SK-N-SH (cell line): ENCODE results near the gene EEF1E1. TPM values are rescaled to one million over a fixed set of nuclear protein-coding genes. Genes with fewer than 3 reads are reported as not detected.
A peak's percentile ranks its signal among the peaks of the same experiment; 100 is the strongest.
"Not testable (repeated sequence)": the region's sequence is repeated elsewhere in the genome, so short reads cannot be mapped to it uniquely, and the experiment has no call there.

ENCODE experiments used
- CTCF ChIA-PET: fragments of 300-600, 350-600 bp; formaldehyde crosslinking; extraction: SDS; loops from one replicate; lab custom pipeline; 2021; lab: Yijun Ruan, JAX
- POLR2A ChIA-PET: fragments of 350-600 bp; sonication (Branson Sonifier 250); formaldehyde crosslinking; extraction: SDS; loops from one replicate; lab custom pipeline; 2020; ENCODE audit warnings: antibody characterized with exemption, inconsistent platforms; lab: Yijun Ruan, JAX
- DNase-seq: peaks from one replicate; pipeline ENCODE4 v3.0.0; 2012
- H2AFZ ChIP-seq: fragments of 200-600 bp; sonication (generic); 2 replicates; pipeline ENCODE4 v1.8.1; 2016; ENCODE audit warnings: antibody characterized with exemption, mild to moderate bottlenecking, low read depth
- H3F3A ChIP-seq: fragments of 200-600 bp; sonication (generic); replicated peaks from 2 replicates; pipeline ENCODE3; 2016; ENCODE audit warnings: antibody characterized with exemption, mild to moderate bottlenecking; ENCODE audit not compliant: insufficient read depth
- H3K27ac ChIP-seq, 2 experiments: fragments of 200-500 bp in 1 of 2; fragments of 200-600 bp in 1 of 2; sonication (Bioruptor generic) in 1 of 2; sonication (generic), shearing (Covaris generic) in 1 of 2; 2 replicates each; pipeline versions ENCODE4 v1.5.1 to v1.6.1; 2014 to 2016; ENCODE audit warnings: low read depth in 2 of 2, inconsistent platforms in 1 of 2, low read length in 1 of 2, mild to moderate bottlenecking in 1 of 2, mixed read lengths in 1 of 2
- H3K27me3 ChIP-seq: fragments of 200-600 bp; sonication (generic), shearing (Covaris generic); 2 replicates; pipeline ENCODE4 v1.6.1; 2016; ENCODE audit warnings: mixed run types; ENCODE audit not compliant: insufficient read depth
- H3K36me3 ChIP-seq, 2 experiments: fragments of 200-500 bp in 1 of 2; fragments of 200-600 bp in 1 of 2; sonication (Bioruptor generic) in 1 of 2; sonication (generic) in 1 of 2; replicated peaks in 1 of 2; 2 replicates each; pipeline versions ENCODE3 to v1.5.1; 2014 to 2016; ENCODE audit warnings: low read length in 1 of 2, mild to moderate bottlenecking in 1 of 2; ENCODE audit not compliant: insufficient read depth in 2 of 2, control insufficient read depth in 1 of 2
- H3K4me1 ChIP-seq, 2 experiments: fragments of 200-500 bp in 1 of 2; fragments of 200-600 bp in 1 of 2; sonication (Bioruptor generic) in 1 of 2; sonication (generic), shearing (Covaris generic) in 1 of 2; 2 replicates each; pipeline versions ENCODE4 v1.5.1 to v1.6.1; 2014 to 2016; ENCODE audit warnings: low read depth in 1 of 2, low read length in 1 of 2, mixed run types in 1 of 2; ENCODE audit not compliant: insufficient read depth in 2 of 2, control insufficient read depth in 1 of 2
- H3K4me2 ChIP-seq: fragments of 200-600 bp; sonication (generic), shearing (Covaris generic); 2 replicates; pipeline ENCODE4 v1.6.1; 2017; ENCODE audit warnings: mixed run types
- H3K4me3 ChIP-seq, 2 experiments: fragments of 200-500 bp in 1 of 2; fragments of 200-600 bp in 1 of 2; sonication (Bioruptor generic) in 1 of 2; sonication (generic), shearing (Covaris generic) in 1 of 2; 2 replicates each; pipeline versions ENCODE4 v1.5.1 to v1.8.1; 2014 to 2016; ENCODE audit warnings: low read depth in 2 of 2, inconsistent platforms in 1 of 2, low read length in 1 of 2, mild to moderate bottlenecking in 1 of 2, mixed read lengths in 1 of 2, moderate library complexity in 1 of 2
- H3K79me2 ChIP-seq: fragments of 200-600 bp; sonication (generic); 2 replicates; pipeline ENCODE4 v1.8.1; 2017; ENCODE audit warnings: mild to moderate bottlenecking; ENCODE audit not compliant: insufficient read depth
- H3K9ac ChIP-seq: fragments of 200-600 bp; sonication (generic); 2 replicates; pipeline ENCODE4 v1.6.1; 2017; ENCODE audit warnings: mixed run types
- H3K9me2 ChIP-seq: fragments of 200-600 bp; sonication (generic); 2 replicates; pipeline ENCODE4 v1.6.1; 2017; ENCODE audit warnings: mixed run types
- H3K9me3 ChIP-seq: fragments of 200-600 bp; sonication (generic); 2 replicates; pipeline ENCODE4 v1.6.1; 2017; ENCODE audit warnings: mixed run types, mild to moderate bottlenecking, moderate library complexity
- H4K20me1 ChIP-seq: fragments of 200-600 bp; sonication (generic); 2 replicates; pipeline ENCODE4 v1.6.1; 2017; ENCODE audit warnings: mild to moderate bottlenecking, mixed run types; ENCODE audit not compliant: insufficient read depth
- EZH2phosphoT487 ChIP-seq: fragments of 200-600 bp; sonication (generic); IDR thresholded peaks from 2 replicates; pipeline ENCODE4 v1.6.1; 2017; ENCODE audit warnings: low read depth, mixed run types, mild to moderate bottlenecking, antibody characterized with exemption, moderate library complexity, borderline replicate concordance
- MEF2A ChIP-seq: IDR thresholded peaks from 2 replicates; pipeline ENCODE4 v1.4.0; 2012; ENCODE audit warnings: low read depth, borderline replicate concordance
- NFIC ChIP-seq: IDR thresholded peaks from 2 replicates; pipeline ENCODE4 v1.4.0; 2012; ENCODE audit warnings: borderline replicate concordance
- RAD21 ChIP-seq: IDR thresholded peaks from 2 replicates; pipeline ENCODE4 v1.6.1; 2012; ENCODE audit warnings: mild to moderate bottlenecking, low read length
- REST ChIP-seq: IDR thresholded peaks from 2 replicates; pipeline ENCODE4 v1.6.1; 2012; ENCODE audit warnings: mild to moderate bottlenecking, low read depth, low read length, moderate library complexity
- RFX5 ChIP-seq: IDR thresholded peaks from 2 replicates; pipeline ENCODE4 v1.6.1; 2012; ENCODE audit warnings: mild to moderate bottlenecking, improper control_type of control experiment, low read length
- RXRA ChIP-seq: IDR thresholded peaks from 2 replicates; pipeline ENCODE4 v1.4.0; 2012; ENCODE audit warnings: low read depth, mild to moderate bottlenecking, borderline replicate concordance
- SMC3 ChIP-seq: IDR thresholded peaks from 2 replicates; pipeline ENCODE4 v1.6.1; 2012; ENCODE audit warnings: low read depth, low read length, improper control_type of control experiment
- TCF12 ChIP-seq: IDR thresholded peaks from 2 replicates; pipeline ENCODE4 v1.4.0; 2012
- TEAD4 ChIP-seq: IDR thresholded peaks from 2 replicates; pipeline ENCODE4 v1.4.0; 2012; ENCODE audit warnings: mild to moderate bottlenecking, borderline replicate concordance; ENCODE audit not compliant: insufficient read depth
- WGBS: methylation state at CpG from one replicate; pipeline ENCODE4 v1.1.6; 2017; ENCODE audit warnings: low lambda C conversion rate; 5-methylcytosine and 5-hydroxymethylcytosine counted together
- polyA plus RNA-seq, 3 experiments: library from polyadenylated mRNA; depleted of rRNA; stranded (reverse); fragments of >200 nt; gene quantifications; 2 replicates each; pipeline ENCODE4 v1.2.3, GENCODE V29; 2012
- TF ChIP-seq, protein P1 (sequence below): IDR thresholded peaks from 2 replicates; pipeline ENCODE4 v1.4.0; 2012; ENCODE audit warnings: low read depth

The EEF1E1 gene
- polyA plus RNA-seq, 1 of the 3 experiments (the other 2 are of a cell fraction) = 60.8 TPM

GRCh38 chr6:8054276-8054675 is 48.1 kb downstream of the EEF1E1 start:
- Histone ChIP-seq H3K4me2 (no peak overlapping the region), H3K79me2 (no peaks in the 10 kb centered on the region), H3K27me3 (no peaks in the 10 kb centered on the region), H3K4me3 (no peak overlapping the region), H4K20me1 (no peaks in the 10 kb centered on the region), H3K9me3 (no peaks in the 10 kb centered on the region), H3K9me2 (no peaks in the 10 kb centered on the region), H3K27ac (no peak overlapping the region), H3F3A (peaks cover 2% of the 10 kb centered on the region), H2AFZ (no peak overlapping the region), H3K36me3 (peaks cover 0 to 16% of the 10 kb centered on the region in 2 experiments), H3K4me1 (no peaks in the 10 kb centered on the region), H3K9ac (no peak overlapping the region)
- DNase-seq = no peak
- POLR2A ChIA-PET = no interaction called here
- TF ChIP-seq EZH2phosphoT487 = no peak
- no peak for TF ChIP-seq RXRA
- no peak for TF ChIP-seq TCF12
- TF ChIP-seq RFX5 = no peak
- TF ChIP-seq MEF2A = no peak
- no peak for TF ChIP-seq NFIC
- no peak for TF ChIP-seq REST
- 96% methylated on average over 2 of the region's 2 CpGs for WGBS
- CTCF ChIA-PET = no interaction called here

- TF ChIP-seq RAD21 = no peak
- TF ChIP-seq, protein P1, sequence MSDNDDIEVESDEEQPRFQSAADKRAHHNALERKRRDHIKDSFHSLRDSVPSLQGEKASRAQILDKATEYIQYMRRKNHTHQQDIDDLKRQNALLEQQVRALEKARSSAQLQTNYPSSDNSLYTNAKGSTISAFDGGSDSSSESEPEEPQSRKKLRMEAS = no peak
- TF ChIP-seq TEAD4 = no peak
- no peak for TF ChIP-seq SMC3
- WGBS = 73% methylated on average over 3 of the region's 3 CpGs
- no peak overlapping the region for H3K4me3 ChIP-seq
- H3K4me2 ChIP-seq = no peak overlapping the region
- no peaks in the 10 kb centered on the region for H3F3A ChIP-seq
- H3K36me3 ChIP-seq = no peaks in the 10 kb centered on the region
- CTCF ChIA-PET = no interaction called here
- no peak overlapping the region for H3K9ac ChIP-seq
- no peaks in the 10 kb centered on the region for H4K20me1 ChIP-seq
- H3K27ac ChIP-seq = peak overlapping the region in 1 of 2 experiments; percentile 8; a peak in 1 of 4 replicates
- H3K9me2 ChIP-seq = no peaks in the 10 kb centered on the region
- no peaks in the 10 kb centered on the region for H3K79me2 ChIP-seq
- H2AFZ ChIP-seq = no peak overlapping the region
- H3K9me3 ChIP-seq = no peaks in the 10 kb centered on the region
- H3K27me3 ChIP-seq = no peaks in the 10 kb centered on the region
- H3K4me1 ChIP-seq = no peaks in the 10 kb centered on the region
- POLR2A ChIA-PET = no interaction called here
- DNase-seq = no peak
These were observed 54.6 kb downstream of the EEF1E1 start for GRCh38 chr6:8047541-8048292.

DNA sequence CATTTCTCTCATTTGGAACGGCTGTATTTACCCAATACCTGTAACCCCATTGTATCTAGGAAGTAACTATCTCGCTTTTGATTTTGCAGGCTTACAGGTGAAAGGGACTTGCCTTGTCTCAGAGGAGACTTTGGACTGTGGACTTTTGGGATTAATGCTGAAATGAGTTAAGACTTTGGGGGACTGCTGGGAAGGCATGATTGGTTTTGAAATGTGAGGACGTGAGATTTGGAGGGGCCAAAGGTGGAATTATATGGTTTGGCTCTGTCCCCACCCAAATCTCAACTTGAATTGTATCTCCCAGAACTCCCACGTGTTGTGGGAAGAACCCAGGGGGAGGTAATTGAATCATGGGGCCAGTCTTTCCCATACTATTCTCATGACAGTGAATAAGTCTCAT is 56.6 kb downstream of the EEF1E1 start:
- H3K27ac ChIP-seq, H3K4me1 ChIP-seq, H4K20me1 ChIP-seq, DNase-seq, H3K79me2 ChIP-seq, H3K4me3 ChIP-seq, H3K9me2 ChIP-seq, H2AFZ ChIP-seq, H3F3A ChIP-seq, H3K27me3 ChIP-seq, H3K36me3 ChIP-seq, H3K4me2 ChIP-seq, H3K9me3 ChIP-seq, H3K9ac ChIP-seq, POLR2A ChIA-PET: not testable (repeated sequence)
- WGBS = 91% methylated on average over 4 of the region's 4 CpGs
- CTCF ChIA-PET = interaction anchor here (0.6 kb wide), 1 partner anchor 34 kb away, joined by 3 read pairs; no protein-coding TSS in a partner anchor
